DMS53 treated with DMSO at 0.1 percent for 48 hours (cell line): ENCODE results near the gene CCDC85A.

Experiments used
- DNase-seq: peaks from one replicate; lab custom pipeline; 2025; ENCODE audit not compliant: unreplicated experiment; lab: John Stamatoyannopoulos, UW

Gene CCDC85A

GRCh38 chr2:56192664-56193305 is 9.0 kb downstream of the CCDC85A start:
- DNase-seq, result no peak

- no peak for DNase-seq
These were observed 11.8 kb downstream of the CCDC85A start for GRCh38 chr2:56195563-56195962.

DNA sequence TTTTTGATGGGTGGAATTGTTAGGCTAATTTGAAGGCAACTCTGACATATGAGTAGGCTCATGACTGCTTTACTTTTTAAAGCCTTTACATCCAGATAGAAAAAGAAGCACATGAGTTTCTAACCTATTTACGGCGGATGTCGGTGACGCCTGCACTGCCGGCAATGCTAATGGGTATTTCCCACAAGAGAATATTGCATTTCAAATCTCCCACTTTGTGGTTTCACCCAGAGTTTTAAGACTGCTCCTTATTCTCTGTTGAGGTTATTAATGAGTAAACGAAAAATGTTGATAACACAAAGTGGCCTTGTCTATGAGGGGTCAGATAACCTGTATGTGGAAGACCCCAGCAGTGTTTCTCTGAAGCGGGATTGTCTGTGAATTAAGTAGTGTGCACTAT is 14.0 kb downstream of the CCDC85A start:
- no peak for DNase-seq

- no peak for DNase-seq
These were observed 15.1 kb downstream of the CCDC85A start for GRCh38 chr2:56198936-56199335.

DNA sequence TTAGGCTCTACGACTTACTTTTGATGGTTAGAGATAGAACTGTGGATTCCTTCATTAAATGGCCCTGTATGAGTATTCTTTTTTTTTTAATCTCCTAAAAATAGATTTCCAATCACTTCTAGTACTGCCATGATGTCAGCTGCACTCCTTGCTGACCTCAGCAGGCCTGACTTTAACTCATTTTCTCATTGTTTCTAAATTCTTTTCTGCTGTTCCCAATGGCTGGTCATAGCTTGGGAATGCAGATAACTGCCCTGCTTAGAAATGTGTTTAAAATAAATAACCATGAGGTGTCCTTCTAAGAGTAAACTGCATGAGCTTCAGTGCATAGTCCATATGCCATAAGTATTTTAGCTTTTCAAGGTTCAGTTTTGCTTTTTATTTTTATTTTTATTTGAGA is 15.7 kb downstream of the CCDC85A start:
- no peak for DNase-seq

DNA sequence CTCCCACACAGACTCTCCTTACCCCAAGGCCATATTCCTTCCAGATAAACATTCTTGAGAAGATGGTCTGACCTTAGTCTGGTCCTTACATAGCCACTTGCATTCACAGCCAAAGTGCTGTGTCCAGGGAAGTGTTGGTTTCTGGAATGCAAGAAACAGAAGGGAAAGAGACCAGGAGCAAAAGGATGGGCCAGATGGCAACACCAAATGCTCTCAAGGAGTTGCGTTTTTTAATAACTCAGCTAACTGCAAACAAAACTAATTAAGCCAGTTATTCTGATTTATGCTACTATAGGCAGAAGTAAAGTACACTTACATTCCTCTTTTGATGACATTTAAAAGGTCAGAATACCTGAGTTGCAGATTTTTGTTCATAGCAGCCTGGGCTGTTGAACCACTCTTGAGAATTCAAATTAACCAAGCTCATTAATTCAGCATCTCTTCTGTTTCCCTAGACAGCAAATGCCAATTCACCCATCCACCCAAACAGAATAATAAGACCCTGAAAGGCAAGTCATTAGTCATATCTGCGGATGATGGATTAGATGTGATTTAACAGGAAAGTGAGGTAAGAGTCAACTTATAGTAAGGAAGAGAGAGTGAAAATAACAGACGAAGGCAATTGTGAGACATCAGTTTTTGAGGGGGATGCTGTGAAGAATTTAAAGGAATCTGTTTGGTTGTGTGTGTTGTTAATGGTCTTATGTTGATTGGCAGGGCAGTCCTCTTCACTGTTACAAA is 18.8 kb downstream of the CCDC85A start:
- no peak for DNase-seq

DNA sequence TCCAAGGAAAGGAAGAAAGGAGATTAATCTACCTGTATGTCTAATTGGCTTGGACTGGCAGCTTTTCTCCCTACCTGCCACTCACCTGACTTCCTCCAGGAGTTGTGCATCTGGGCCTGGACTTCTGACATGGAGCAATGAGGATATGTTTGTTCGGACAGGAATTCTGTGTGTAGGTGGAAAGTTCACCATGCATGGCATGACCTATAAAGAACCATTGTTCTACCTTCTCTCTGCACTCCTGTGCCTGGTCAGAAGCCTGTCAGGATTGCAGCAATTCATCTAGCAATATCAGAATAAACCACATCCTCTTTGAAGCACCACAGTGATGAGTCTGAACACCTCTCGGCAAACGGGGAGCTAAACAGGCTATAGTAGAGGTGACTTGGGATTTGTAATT is 20.8 kb downstream of the CCDC85A start:
- no peak for DNase-seq

- DNase-seq, result no peak
These were observed 22.5 kb downstream of the CCDC85A start for GRCh38 chr2:56206250-56206649.

GRCh38 chr2:56207760-56208159 is 24.0 kb downstream of the CCDC85A start:
- no peak for DNase-seq

DNA sequence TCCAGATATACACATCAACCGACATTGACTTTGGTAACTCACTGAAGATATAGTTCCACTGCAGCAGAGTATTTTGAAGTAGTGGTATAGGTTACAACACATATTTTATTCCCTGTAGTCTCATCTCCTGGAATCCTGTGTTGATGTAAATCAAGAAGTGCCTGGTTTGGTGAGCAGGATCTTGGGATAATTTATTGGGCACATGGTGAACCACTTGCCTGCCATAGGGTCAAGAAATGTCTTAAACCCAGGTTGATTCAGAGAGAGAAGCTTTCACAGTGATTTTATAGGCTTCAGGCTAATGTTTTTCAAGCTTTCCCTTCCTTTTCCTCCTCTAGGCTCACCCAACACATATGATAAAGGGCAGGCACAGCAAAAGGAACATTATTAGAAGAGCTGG is 24.6 kb downstream of the CCDC85A start:
- no peak for DNase-seq

- DNase-seq, result no peak
These were observed 25.9 kb downstream of the CCDC85A start for GRCh38 chr2:56209701-56210100.

- no peak for DNase-seq
These were observed 26.5 kb downstream of the CCDC85A start for GRCh38 chr2:56210291-56210690.

GRCh38 chr2:56211048-56211447 is 27.3 kb downstream of the CCDC85A start:
- DNase-seq, result no peak

- DNase-seq, result no peak
These were observed 32.1 kb downstream of the CCDC85A start for GRCh38 chr2:56215911-56216310.

DNA sequence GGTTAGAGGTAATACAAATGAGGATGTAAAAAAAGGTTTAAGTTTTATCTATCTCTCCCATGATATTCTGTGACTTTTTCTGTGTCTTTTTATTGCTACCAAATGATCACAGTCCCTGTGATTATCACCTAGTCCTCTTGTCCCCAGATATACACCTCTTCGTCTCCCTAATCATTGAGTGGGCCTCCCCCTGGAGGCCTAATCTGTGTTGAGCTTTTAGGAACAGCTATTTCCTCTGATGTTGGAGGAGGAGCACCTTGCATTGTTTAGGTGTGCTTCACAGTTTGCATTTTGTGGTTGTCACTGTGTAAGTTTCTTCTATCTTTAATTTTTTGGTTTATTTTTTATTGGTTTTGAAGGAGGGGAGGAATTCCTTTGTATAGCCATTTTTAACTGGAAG is 33.3 kb downstream of the CCDC85A start:
- no peak for DNase-seq

DNA sequence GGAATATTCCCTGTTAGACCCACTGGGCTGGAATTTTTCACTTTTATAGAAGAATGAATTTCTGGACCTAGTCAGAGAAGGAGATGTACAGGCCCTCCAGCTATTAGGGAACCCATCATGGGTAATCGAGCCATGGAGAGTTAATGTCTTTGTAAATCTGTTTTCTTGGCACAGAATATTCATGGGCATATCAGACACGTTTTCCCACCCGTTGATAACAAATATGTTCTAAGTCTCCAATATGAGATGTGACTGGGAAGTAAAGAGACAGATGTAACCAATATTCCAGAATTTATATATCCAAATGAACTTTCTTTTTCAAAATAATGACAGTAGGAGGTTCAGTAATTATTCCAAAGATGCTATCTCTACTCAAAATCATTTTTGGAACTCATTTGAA is 38.7 kb downstream of the CCDC85A start:
- DNase-seq, result no peak

GRCh38 chr2:56224316-56224715 is 40.5 kb downstream of the CCDC85A start:
- no peak for DNase-seq

DNA sequence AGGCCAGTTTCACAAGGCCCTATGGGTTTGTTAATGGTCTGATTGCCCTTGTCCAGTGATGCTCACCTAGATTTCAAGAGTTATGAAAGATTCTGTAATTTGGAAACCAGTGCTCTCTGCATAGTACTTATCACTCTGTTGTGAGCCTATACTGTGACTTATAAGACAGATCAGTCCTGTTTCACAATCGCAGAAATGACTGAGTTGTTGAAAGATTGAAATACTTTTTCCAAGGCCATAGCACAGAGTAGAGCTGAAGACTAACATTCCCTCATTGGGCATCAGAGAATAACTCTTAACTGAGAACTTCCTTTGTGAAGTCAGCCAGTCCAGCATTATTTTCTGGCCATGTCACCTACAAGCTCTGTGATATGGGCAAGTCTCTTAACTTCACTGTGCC is 44.0 kb downstream of the CCDC85A start:
- no peak for DNase-seq

- DNase-seq, result no peak
These were observed 45.7 kb downstream of the CCDC85A start for GRCh38 chr2:56229397-56230060.

DNA sequence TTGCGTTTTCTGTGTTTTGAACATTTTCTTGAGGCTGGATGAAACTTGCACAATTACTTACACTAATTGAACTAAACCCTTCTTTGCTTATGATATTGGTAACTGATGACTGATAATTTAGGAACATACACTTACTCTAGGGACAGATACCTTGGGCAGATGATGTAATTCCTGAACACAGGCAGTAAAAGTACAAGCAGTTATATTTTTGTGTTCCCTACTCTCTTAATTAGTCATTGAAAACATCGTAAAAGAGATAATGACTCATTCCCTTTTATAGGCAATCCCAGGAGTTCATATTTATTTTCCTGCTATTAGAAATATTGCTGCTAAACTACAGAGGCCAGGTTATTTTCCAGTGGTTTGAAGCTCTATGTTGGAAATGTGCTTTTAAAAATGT is 46.4 kb downstream of the CCDC85A start:
- no peak for DNase-seq

DNA sequence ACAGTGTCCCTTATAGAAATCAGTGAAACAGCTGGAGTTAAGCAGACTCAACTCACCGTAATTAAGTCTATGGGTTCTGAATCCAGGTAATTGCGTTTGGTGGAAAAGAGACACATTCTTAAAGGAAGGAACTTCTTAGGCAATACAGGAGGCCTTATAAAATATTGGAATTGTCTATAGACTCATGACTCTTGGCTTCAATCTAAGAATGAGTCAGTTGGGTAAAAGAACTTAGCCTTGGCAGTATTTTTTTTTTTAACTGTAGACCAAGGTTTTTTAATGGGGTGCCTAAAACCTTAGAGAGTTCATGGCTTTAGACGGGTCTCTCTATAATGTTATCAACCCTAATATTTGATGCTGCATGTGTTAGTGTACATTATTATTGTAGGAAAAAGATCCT is 47.6 kb downstream of the CCDC85A start:
- DNase-seq, result no peak

DNA sequence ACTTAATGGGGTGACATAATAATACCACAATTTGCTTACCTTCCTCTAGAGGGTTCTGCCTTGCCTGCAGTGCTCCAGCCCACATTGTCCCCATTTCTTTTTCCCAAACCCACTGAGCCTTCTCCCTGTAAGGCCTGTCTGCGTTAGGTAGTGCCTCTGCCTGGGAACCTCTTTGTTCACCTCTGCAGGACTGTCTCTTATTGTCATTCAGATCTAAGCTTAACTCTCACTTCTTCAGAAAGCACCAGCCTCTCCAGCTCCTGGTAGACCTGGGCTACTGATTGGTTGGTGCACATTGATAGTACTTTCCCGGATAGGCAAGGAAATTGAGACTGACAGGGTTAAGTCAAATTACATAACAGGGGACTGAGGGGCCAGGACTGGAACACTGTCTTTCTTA is 49.1 kb downstream of the CCDC85A start:
- no peak for DNase-seq
